GM19351 (cell line): ENCODE results near the gene KRTAP10-4.
"Not testable (repeated sequence)": the region's sequence is repeated elsewhere in the genome, so short reads cannot be mapped to it uniquely, and the experiment has no call there.

Source experiments
- ATAC-seq: cut with Tn5 transposase; IDR thresholded peaks from one replicate; pipeline ENCODE4 v1.9.1; 2021; ENCODE audit warnings: mild to moderate bottlenecking, moderate library complexity; ENCODE audit not compliant: unreplicated experiment

The KRTAP10-4 gene, protein sequence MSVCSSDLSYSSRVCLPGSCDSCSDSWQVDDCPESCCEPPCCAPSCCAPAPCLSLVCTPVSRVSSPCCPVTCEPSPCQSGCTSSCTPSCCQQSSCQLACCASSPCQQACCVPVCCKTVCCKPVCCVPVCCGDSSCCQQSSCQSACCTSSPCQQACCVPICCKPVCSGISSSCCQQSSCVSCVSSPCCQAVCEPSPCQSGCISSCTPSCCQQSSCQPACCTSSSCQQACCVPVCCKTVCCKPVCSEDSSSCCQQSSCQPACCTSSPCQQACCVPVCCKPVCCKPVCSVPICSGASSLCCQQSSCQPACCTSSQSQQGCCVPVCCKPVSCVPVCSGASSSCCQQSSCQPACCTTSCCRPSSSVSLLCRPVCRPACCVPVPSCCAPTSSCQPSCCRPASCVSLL

DNA sequence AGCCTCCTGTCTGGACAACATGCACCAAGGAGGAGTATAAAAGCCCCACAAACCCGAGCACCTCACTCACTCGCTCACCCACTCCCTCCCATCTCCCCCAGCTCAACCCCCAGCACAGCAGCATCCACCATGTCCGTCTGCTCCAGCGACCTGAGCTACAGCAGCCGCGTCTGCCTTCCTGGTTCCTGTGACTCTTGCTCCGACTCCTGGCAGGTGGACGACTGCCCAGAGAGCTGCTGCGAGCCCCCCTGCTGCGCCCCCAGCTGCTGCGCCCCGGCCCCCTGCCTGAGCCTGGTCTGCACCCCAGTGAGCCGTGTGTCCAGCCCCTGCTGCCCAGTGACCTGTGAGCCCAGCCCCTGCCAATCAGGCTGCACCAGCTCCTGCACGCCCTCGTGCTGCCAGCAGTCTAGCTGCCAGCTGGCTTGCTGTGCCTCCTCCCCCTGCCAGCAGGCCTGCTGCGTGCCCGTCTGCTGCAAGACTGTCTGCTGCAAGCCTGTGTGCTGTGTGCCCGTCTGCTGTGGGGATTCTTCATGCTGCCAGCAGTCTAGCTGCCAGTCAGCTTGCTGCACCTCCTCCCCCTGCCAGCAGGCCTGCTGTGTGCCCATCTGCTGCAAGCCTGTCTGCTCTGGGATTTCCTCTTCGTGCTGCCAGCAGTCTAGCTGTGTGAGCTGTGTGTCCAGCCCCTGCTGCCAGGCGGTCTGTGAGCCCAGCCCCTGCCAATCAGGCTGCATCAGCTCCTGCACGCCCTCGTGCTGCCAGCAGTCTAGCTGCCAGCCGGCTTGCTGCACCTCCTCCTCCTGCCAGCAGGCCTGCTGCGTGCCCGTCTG, at the start of gene KRTAP10-4:
Gene KRTAP10-4, plus strand, starts transcription at position 100 of the 827 bp plus-strand sequence. Its CDS starts 30 bp downstream, at position 130.
- ATAC-seq: not testable (repeated sequence)

DNA sequence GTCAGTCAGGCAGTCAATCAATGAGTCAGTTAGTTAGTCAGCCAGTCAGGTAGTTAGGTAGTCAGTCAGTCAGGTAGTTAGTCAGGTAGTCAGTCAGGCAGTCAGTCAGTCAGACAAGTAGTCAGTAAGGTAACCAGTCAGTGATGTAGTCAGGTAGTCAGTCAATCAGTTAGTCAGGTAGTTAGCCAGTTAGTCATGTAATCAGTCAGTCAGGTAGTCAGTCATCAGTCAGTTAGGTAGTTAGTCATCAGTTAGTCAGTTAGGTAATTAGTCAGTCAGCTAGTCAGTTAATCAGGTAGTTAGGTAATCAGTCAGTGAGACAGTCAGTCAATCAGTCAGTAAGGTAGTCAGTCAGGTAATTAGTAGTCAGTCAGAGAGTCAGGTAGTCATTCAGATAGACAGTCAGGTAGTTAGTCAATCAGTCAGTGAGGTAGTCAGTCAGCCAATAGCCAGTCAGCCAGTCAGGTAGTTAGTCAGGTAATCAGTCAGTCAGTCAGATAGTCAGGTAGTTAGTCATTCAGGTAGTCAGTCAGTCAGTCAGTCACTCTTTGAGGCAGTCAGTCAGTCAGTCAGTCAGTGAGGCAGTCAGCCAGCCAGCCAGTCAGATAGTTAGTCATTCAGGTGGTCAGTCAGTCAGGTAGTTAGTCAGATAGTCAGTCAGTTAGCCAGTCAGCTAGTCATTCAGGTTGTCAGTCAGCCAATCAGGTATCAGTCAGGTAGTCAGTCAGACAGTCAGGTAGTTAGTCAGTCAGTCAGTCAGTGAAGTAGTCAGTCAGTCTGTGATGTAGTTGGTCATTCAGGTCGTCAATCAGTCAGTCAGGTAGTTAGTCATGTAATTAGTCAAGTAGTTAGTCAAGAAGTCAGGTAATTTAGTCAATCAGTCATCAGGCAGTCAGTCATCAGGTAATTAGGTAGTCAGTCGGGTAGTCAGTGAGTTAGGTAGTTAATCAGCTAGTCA, 48.8 kb upstream of the KRTAP10-4 start:
- ATAC-seq: no peak

DNA sequence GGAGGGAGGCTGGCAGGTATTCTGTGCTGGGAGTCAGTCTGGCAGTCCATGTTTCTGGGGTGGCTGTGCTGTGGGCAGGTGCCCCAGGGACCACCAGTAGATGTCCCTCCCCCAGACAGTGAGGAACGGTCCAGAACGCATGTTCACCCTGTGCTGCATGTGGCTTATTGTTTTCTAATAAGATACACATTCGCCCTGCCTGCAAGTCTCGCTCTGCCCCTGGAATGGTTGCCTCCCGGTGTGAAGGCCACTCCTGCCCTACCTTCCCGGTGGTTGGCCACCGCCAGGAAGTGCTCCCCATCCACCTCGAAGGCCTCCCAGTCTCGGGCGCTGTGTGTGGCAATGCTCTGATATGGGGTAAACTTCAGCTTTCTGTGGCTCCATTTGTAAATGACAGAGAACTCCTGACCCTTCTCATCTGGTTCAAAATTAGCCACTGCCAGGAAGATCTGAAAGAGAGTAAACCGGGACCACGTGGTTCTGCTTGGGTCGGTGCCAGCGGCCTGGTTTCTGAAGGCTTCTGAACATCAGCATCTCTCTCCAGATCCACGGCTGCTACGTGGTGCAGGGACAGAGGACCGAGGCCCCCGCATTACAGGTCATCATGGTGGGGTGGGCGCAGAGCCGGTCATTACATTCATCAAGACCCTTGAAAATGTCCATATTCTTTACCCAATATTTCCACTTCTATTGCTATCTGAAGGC, 48.0 kb upstream of the KRTAP10-4 start:
- no peak for ATAC-seq

DNA sequence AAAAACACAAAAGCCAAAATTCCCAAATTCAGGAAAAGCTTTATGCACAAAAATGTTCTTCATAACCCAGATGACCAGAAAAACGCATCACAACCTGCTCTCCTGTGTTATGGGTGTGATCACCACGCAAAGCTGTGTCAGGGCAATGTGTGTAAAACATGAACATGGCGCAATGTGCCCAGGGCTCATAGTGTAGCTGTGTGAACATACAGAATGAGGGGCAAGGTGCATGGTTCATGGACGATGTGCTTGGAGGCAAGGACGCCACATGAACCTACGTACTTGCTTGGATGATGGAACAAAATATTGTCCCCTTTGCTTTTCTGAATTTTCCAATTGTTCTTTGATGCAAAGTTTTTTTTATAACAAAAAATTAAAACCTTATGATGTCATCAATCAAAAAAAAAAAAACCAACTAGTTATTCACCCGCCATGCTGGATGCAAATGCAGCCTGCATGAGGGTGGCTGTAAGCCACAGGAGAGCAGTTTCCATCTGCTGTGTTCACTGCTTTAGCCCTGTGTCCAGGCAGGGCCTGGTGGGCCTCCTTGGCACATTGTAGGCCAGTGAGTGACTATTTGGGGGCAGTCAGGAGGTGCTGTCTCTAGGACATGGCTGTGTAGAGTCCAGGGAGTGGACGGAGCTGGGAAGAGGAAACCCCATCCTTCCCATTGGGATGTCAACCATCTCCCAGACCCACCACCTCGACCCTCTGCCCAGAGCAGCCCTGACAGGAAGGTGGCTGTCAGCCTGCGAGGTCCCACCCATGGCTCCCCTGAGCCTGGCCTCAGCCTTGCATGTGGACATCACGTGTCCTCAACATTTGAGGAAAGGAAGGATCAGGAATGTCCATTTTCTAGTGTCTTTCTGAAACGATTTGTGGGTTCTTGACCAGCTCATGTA, 47.2 kb upstream of the KRTAP10-4 start:
- ATAC-seq: no peak

DNA sequence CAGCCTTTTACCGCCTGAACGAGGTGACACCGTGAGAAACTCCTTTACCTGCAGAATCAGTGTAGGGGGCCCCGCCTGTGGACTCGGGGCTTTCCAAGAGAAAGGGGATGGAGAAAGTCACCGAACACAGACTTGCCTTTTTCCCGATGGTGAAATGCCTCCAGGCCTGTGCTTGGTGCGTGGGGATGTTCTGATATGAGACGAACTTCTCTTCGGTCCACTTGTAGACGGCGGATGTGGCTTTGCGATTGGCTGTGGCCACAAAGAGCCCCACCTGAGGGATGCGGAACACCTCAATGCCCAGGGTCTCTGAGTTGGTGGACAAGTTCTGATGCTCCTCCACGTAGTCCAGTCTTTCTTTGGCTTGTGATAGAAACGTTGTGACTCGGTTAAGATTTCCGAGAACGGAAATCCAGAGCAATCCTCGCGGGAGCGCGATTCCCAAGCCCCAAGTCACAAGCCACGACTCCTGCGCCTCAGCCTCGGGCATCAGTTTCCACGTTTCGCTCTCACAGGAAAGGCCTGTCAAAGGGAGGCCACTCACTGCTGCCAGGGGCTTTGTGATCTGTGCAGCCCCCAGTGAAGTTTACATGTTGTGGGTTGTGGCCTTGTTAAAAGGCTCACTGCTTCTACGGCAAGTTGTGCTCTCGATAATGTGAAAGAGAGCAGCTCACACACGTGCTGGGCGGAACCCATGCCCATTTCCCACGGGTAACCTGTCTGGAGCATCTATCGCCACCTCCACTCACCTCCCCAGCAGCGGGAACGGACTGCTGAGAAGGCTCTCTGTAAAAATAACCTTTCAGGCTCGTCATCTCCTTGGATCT, 46.2 kb upstream of the KRTAP10-4 start:
- ATAC-seq: no peak

DNA sequence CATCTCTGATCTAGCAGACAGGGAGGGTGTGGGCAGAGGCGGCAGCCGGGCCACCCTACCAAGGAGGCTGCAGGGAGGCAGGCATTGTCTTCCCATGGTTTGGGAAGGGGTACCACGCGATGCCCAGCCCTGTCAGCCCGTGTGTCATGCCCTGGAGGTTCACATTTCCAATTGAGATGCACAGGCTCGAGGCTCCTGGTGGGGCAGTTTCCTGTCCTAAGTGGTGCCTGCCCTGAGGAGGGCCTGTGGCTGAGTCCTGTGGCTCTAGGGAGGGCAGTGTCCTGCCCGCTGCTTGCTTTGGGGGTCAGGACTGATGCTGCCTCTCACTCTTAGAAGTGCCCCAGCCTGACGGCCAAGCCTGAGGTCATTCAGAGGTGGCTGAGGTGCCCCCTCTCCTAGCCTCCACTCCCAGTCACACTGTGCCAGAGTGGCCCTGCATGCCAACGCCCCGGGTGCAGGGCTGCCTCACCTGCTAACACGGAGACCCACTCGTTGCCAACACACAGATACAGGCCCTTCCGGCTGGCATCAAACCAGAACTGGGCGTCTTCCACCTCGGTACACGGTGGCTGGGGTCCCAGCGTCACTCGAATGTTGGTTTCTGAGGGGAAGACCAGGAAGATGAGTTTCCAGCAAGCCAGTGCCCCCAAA, 45.4 kb upstream of the KRTAP10-4 start:
- no peak for ATAC-seq

DNA sequence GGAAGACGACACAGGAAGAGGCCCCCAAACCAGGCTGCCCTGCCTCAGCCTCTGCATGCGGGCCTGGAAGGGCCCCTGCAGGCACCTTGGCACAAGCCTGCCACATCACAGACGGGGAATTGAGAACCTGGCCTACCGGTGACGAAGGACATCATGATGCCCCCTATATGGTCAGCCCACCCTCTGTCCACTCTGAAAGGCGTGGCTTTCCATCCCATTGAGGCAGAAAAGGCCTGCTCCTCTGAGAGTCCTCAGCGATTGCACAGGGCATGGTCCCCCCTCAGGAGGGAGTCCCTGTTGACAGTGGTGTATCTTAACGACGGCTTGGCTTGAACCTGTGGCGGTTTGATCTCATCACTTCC, 44.9 kb upstream of the KRTAP10-4 start:
- no peak for ATAC-seq

DNA sequence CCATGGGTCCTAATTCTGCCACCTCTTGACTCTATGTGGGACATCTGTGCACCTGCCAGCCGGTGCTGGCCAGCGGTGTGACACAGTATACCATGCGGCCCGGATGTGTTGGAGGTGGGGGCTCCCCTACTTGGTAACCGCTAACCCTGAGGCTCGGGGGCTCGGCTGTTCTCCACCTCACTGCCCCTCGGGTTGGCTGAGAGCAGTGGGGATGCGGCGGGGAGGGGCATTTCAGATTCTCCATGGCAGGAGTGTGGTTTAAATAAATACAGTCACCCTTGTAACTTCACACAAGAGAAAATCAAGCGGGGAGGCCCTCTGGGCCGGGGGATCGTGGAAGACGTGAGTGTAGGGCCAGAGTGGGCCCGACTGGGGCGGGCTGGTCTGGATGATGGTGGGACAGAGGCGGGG, 44.5 kb upstream of the KRTAP10-4 start:
- ATAC-seq: no peak

DNA sequence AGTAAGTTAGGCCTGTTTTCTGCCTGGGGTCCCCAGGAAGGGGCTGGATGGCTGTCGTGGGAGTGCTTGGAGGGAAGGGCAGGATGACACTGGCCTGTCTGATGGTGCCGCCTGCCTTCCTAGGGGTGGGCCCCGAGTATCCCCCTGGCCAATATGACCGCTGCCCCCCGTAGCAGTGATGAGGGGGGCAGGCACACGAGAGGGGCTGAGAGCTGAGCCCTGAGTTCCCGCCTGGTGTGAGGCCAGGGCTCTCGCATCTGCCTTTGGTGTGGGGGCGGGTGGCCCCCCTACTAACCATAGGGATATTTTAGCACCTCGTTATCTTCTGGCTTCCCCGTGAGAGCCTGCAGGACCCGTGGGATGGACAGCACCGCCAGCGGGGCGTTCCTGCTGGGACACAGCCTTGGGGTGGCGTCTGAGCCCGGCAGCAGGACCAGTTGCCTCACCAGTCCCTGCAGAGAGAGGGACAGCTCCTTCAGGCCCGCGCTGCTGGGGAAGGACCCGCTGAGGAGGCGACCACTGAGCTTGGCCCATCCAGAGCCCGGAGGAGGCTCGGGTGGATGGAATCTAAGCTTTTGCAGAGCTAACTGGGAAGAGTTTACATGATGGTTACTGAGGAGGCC, 43.9 kb upstream of the KRTAP10-4 start:
- no peak for ATAC-seq

DNA sequence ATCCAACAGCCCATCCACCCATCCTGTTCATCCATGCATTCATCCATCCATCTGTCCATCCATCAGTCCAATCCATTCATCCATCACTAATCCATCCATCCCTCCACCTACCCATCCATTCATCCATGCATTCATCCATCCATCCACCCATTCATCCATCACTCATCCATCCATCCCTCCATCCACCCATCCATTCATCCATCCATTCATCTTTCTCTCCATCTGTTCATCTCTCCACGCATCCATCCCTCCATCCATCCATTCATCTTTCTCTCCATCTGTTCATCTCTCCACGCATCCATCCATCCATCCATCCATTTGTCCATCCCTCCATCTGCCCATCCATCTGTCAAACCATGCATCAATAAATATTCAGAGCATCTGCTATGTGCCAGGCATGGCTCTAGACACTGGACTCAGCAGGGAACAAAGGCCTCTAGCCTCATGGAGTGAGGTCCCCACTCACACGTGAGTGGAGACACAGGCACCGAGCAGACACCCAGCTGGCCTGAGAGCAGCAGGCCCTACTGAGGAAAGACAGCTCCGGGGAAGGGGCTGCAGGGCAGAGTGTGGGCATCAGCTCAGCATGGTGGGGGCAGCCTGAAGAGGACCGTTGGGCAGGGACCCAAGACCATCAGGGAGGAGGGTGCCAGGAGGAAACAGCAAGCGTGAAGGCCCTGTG, 43.2 kb upstream of the KRTAP10-4 start:
- no peak for ATAC-seq

DNA sequence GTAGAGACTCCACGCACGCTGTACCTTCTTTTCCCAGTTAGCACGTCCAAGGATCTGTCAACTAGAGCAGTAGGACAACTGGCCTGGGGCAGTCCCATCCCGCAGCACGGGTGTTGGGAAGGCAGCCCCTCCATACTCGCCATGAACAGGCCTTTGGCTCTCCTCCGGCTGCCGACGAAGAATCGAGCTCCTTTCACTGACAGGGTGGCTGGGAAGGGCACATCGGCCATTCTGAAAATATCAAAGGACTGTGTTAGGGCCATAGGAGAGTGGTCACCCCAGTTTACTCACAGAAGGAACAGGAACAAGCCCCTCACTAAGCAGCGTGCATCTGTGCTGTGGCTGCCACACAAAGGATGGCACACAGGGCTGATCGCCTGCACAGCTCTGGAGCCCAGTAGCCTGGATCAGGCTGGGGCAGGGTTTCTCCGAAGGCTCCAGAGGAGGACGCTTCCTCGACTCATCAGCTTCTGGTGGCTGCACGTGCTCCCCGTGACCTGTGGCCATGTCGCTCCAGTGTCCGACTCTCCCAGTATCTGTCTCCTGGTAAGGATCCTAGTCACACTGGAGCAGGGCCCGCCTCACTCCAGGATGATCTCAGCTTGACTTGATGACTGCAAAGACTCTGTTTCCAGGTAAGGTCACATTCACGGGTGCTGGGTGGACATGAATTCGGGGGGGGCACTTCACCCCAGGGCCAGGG, 42.5 kb upstream of the KRTAP10-4 start:
- ATAC-seq: no peak

DNA sequence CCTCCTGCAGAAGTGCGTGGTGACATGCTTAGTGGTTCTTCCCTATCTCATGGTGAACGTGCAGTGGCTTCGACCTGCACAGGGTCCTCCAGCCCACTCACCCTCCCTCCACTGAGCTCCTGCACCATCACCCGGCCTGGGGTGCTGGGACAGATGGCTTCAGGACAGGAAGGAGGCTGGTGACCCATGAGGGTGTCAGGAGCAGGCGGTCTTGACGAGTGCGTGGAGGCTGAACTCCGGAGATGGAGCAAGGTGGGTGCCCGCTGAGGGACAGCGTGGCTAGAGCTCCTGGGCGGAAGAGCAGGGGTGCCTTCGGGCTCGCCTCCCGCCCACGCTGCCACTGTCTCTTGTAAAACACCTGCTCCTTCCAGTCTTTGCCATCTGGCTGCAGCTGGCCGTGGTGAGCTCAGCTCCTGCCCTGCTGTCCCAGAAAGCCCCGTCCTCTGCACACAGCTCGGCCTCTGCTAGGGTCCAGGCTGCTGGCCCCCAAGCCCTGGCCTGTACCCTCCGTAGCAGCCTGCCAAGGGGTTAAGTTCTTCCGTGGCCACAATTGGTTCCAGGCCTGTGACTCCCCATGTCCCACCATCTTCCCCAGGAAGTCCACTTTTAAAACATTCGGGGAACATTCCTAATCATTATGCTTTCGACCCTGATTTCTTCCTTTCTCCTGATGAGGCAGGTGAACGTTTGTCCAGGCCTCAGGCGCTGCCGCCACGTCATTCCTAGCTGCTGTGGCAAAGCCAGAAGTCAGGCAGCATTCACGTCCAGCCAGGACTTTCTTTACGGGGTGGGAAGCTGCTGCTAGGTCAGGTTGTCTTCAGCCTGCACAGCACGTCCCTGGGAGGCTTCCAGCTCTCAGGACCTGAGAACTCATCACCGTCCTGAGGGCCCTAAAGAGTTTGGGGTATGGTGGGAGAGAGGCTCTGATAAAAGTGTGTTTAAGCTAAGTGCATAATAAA, 41.6 kb upstream of the KRTAP10-4 start:
- ATAC-seq: no peak

DNA sequence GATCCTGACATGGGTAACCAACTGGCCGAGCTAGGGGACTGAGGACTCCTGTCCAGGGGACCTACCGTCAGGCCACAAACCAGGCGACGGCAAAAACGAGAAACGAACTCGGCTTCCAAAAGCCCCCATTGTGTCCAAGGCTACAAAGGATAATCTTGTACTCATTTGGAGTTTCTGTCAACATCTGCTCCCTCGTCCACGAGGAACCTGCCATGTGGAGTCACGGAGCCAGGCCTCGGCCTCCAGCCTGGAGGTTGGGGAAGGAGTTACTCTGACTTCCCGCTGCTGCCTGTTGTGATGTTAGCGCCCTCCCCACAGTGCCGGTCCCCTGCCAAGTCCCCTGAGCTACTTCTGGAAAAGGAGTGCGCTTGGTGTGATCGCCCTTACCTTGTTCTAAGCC, 40.8 kb upstream of the KRTAP10-4 start:
- no peak for ATAC-seq

DNA sequence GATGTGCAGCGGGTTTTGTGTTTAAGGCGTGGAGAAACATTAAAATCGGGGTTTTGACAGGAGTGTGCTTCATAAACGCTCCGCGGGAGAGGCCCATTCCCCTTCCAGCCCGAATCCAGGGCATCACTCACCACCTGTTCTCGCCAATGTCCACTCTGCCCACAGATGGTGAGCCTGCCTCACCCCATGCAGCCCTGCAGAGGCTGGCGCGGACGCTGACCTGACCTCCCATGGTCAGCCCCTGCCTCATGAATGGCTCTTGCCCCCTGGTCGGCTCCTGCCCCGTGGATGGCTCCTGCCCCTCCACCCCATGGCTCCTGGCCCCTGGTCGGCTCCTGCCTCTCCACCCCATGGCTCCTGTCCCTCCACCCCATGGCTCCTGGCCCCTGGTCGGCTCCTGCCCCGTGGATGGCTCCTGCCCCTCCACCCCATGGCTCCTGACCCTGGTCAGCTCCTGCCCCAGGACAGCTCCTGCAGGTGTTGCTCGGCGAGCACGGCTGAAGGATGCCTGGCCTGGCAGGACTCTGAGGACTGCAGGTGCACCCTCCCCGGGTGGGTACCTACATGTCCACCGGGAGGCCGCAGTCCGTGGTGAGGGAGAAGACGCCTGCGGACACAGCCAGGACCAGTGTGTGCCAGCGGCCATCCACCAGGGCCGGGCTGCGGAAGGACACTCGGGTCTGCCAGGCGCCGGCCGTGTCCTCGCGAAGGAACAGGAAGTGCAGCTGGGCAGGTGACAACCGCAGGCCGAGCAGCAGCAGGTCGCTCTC, 40.2 kb upstream of the KRTAP10-4 start:
- no peak for ATAC-seq
